ENCODE data around the gene CPZ. TPM values are rescaled to one million over a fixed set of nuclear protein-coding genes. Genes with fewer than 3 reads are reported as not detected.

CPZ gene
- total RNA-seq, 4 donors from 2014 or later, result 0.76 to 12.2 (median 1.9) TPM

DNA sequence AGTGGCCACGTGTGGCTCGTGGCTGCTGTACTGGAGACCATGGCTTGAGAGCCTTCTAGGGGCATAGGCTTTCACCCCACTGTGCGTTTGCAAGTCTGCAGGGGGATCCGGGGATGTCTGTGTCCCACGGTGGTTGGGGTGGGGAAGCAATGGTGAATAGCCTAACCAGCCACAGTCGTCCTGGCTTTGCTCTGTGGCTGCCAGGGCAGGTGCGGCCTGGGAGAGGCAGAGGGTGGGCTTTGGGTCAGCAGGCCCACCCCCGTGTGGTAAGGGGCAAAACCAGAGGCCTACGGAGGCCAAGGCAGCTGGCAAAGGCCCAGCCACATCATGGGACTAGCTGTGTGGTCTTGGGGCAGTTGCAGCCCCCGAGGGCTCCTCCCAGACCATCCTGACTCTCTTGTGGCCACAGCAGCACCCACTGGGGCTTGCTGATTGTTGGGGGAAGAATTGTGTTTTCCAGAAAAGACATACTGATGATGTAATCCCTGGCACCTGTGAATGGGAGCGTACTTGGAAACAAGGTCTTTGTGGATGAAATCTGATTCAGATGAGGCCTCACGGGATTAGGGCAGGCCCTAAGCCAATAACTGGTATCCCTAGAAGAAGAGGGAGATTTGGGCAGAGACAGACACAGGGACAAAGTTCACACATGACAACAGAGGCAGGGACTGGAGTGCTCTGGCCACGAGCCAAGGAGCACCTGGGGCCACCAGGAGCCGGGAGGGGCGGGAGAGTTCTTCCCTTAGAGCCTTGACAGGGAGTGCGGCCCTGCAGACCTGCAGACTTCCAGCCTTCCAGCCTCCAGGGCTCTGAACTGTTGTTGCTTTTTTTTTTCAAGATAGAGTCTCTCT, 2.9 kb downstream of the CPZ start:
- TF ChIP-seq, protein P1, sequence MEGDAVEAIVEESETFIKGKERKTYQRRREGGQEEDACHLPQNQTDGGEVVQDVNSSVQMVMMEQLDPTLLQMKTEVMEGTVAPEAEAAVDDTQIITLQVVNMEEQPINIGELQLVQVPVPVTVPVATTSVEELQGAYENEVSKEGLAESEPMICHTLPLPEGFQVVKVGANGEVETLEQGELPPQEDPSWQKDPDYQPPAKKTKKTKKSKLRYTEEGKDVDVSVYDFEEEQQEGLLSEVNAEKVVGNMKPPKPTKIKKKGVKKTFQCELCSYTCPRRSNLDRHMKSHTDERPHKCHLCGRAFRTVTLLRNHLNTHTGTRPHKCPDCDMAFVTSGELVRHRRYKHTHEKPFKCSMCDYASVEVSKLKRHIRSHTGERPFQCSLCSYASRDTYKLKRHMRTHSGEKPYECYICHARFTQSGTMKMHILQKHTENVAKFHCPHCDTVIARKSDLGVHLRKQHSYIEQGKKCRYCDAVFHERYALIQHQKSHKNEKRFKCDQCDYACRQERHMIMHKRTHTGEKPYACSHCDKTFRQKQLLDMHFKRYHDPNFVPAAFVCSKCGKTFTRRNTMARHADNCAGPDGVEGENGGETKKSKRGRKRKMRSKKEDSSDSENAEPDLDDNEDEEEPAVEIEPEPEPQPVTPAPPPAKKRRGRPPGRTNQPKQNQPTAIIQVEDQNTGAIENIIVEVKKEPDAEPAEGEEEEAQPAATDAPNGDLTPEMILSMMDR (IDR thresholded peaks at IDR 0.05), result no peak
- TF ChIP-seq POLR2A (IDR thresholded peaks at IDR 0.05), result no peak
- no peak overlapping the region for H3K27ac ChIP-seq
- DNase-seq, result no peak
- H3K9me3 ChIP-seq, result no peaks in the 10 kb centered on the region
- WGBS, 2 donors, result 46 to 48% methylated on average over 9 to 10 of the region's 16 CpGs
- peaks cover 0 to 21% (median 5%) of the 10 kb centered on the region in 3 donors for H3K4me1 ChIP-seq
- no peak overlapping the region for H3K4me3 ChIP-seq
- H3K36me3 ChIP-seq, result no peaks in the 10 kb centered on the region
- peaks cover 6 to 52% (median 7%) of the 10 kb centered on the region in 4 donors for H3K27me3 ChIP-seq
- intact Hi-C loops (cut with DNase I), result no loop called here

DNA sequence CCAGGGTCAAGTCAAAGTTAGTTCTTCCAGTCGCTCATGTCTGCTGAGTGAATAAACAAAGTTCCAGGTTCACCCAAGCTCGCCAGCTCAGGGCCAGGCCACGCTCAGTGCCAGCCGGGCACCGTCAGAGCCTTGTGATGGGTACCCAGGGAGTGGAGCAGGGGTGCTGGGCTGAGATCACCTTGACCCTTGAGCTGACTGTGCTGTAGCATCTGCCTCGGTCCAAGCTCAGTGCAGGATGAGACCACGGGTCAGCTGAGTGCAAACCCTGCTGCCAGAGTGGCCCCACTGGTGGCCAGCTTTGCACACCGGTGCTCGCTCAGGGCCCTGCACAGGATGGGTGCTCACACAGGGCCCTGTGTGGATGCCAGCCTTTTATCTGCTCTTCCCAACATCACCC, 4.3 kb downstream of the CPZ start:
- no peak overlapping the region for H3K27ac ChIP-seq
- WGBS, 2 donors, result 82 to 100% methylated on average over 1 to 3 of the region's 9 CpGs
- peaks cover 0 to 21% (median 5%) of the 10 kb centered on the region in 3 donors for H3K4me1 ChIP-seq
- H3K4me3 ChIP-seq, result no peak overlapping the region
- intact Hi-C loops (cut with DNase I), result no loop called here
- H3K9me3 ChIP-seq, result no peaks in the 10 kb centered on the region
- H3K36me3 ChIP-seq, result no peaks in the 10 kb centered on the region
- no peak for DNase-seq
- H3K27me3 ChIP-seq, result peaks cover 6 to 39% (median 7%) of the 10 kb centered on the region in 4 donors
- TF ChIP-seq, protein P1 (IDR thresholded peaks at IDR 0.05), result no peak
- TF ChIP-seq POLR2A (IDR thresholded peaks at IDR 0.05), result no peak

- no peak overlapping the region for H3K4me3 ChIP-seq
- peaks cover 2 to 39% (median 7%) of the 10 kb centered on the region in 4 donors for H3K27me3 ChIP-seq
- H3K36me3 ChIP-seq, result no peaks in the 10 kb centered on the region
- TF ChIP-seq, protein P1 (IDR thresholded peaks at IDR 0.05), result no peak
- TF ChIP-seq POLR2A (IDR thresholded peaks at IDR 0.05), result no peak
- DNase-seq, result no peak
- no peak overlapping the region for H3K27ac ChIP-seq
- H3K9me3 ChIP-seq, result no peaks in the 10 kb centered on the region
- 69 to 70% methylated on average over 5 to 7 of the region's 13 CpGs for WGBS, 2 donors
- intact Hi-C loops (cut with DNase I), result no loop called here
- H3K4me1 ChIP-seq, result peaks cover 0 to 19% (median 5%) of the 10 kb centered on the region in 3 donors
These were observed 4.8 kb downstream of the CPZ start for GRCh38 chr4:8597319-8597718.

GRCh38 chr4:8597791-8598190, 5.2 kb downstream of the CPZ start:
- Histone ChIP-seq H3K27me3 (peaks cover 0 to 36% (median 6%) of the 10 kb centered on the region in 4 donors), H3K4me1 (peaks cover 0 to 14% (median 4%) of the 10 kb centered on the region in 3 donors), H3K4me3 (no peak overlapping the region), H3K27ac (no peak overlapping the region), H3K36me3 (no peaks in the 10 kb centered on the region), H3K9me3 (no peaks in the 10 kb centered on the region)
- DNase-seq, result no peak
- intact Hi-C loops (cut with DNase I), result no loop called here
- TF ChIP-seq, protein P1 (IDR thresholded peaks at IDR 0.05), result no peak
- TF ChIP-seq POLR2A (IDR thresholded peaks at IDR 0.05), result no peak
- 68 to 79% methylated on average over 3 to 7 of the region's 15 CpGs for WGBS, 2 donors

GRCh38 chr4:8598391-8599090, 6.0 kb downstream of the CPZ start:
- TF ChIP-seq, protein P1 (IDR thresholded peaks at IDR 0.05), result no peak
- no peak for TF ChIP-seq POLR2A (IDR thresholded peaks at IDR 0.05)
- peaks cover 0 to 29% (median 0%) of the 10 kb centered on the region in 4 donors for H3K27me3 ChIP-seq
- WGBS, 2 donors, result 61 to 79% methylated on average over 6 to 13 of the region's 19 CpGs
- no peaks in the 10 kb centered on the region for H3K9me3 ChIP-seq
- intact Hi-C loops (cut with DNase I), result no loop called here
- no peak for DNase-seq
- H3K36me3 ChIP-seq, result no peaks in the 10 kb centered on the region
- H3K4me3 ChIP-seq, result no peak overlapping the region
- peaks cover 0 to 7% (median 0%) of the 10 kb centered on the region in 3 donors for H3K4me1 ChIP-seq
- no peak overlapping the region for H3K27ac ChIP-seq
